HAP-1 (cell line): Measurements from ENCODE around the gene LRIG2.
"Not testable (repeated sequence)": the region's sequence is repeated elsewhere in the genome, so short reads cannot be mapped to it uniquely, and the experiment has no call there.

Experiments
- DNase-seq, 2 experiments: peaks; one replicate each; pipeline ENCODE4 v3.0.0-alpha.2; 2016 to 2020; ENCODE audit warnings: low spot score in 2 of 2
- H3K27me3 ChIP-seq: fragments of 250-450 bp; sonication (Bioruptor Pico); 2 replicates; pipeline ENCODE4 v1.5.1; 2020; ENCODE audit warnings: low read depth, mild to moderate bottlenecking, moderate library complexity
- H3K36me3 ChIP-seq: fragments of 250-450 bp; sonication (Bioruptor Pico); replicated peaks from 2 replicates; pipeline ENCODE4 v1.5.1; 2020; ENCODE audit warnings: mild to moderate bottlenecking
- H3K4me1 ChIP-seq: fragments of 250-450 bp; sonication (Bioruptor Pico); 2 replicates; pipeline ENCODE4 v1.5.1; 2020; ENCODE audit warnings: mild to moderate bottlenecking
- H3K4me3 ChIP-seq: fragments of 250-450 bp; sonication (Bioruptor Pico); 2 replicates; pipeline ENCODE4 v1.5.1; 2020; ENCODE audit warnings: mild to moderate bottlenecking, moderate library complexity
- H3K9me3 ChIP-seq: fragments of 250-450 bp; sonication (Bioruptor Pico); 2 replicates; pipeline ENCODE4 v1.5.1; 2020; ENCODE audit warnings: mild to moderate bottlenecking, moderate library complexity
- in situ Hi-C: fragments of 300-500 bp; cut with MboI; formaldehyde crosslinking; loops from 3 replicates; pipeline ENCODE4 v1.14.3; 2020; ENCODE audit warnings: low sequenced_read_pairs, inconsistent platforms, mixed read lengths

Gene LRIG2

GRCh38 chr1:113043144-113043488 is 29.9 kb upstream of the LRIG2 start:
- in situ Hi-C loops: loop anchor here (5.0 to 10.0 kb wide), 3 partner anchors 161 to 328 kb away; partner anchors contain the start of gene PPM1J
- H3K9me3 ChIP-seq, H3K4me3 ChIP-seq, H3K27me3 ChIP-seq, H3K36me3 ChIP-seq, DNase-seq: not testable (repeated sequence)
- H3K4me1 ChIP-seq: peaks cover 16% of the 10 kb centered on the region

- Histone ChIP-seq H3K27me3 (no peaks in the 10 kb centered on the region), H3K4me1 (peaks cover 13% of the 10 kb centered on the region), H3K9me3 (no peaks in the 10 kb centered on the region), H3K36me3 (no peaks in the 10 kb centered on the region), H3K4me3 (no peak overlapping the region)
- no peak for DNase-seq
- in situ Hi-C loops: loop anchor here (10.0 kb wide), 2 partner anchors 242 to 332 kb away; partner anchors contain the start of gene PPM1J
Measured at GRCh38 chr1:113046569-113046968, 26.4 kb upstream of the LRIG2 start.

- H3K4me1 ChIP-seq: peaks cover under 1% of the 10 kb centered on the region; the same call in 1 of the 2 replicates
- H3K4me3 ChIP-seq: no peak overlapping the region
- H3K27me3 ChIP-seq: no peaks in the 10 kb centered on the region
- H3K36me3 ChIP-seq: no peaks in the 10 kb centered on the region
- in situ Hi-C loops: loop anchor here (10.0 kb wide), 2 partner anchors 243 to 333 kb away; partner anchors contain the start of gene PPM1J
- no peak for DNase-seq
- H3K9me3 ChIP-seq: no peaks in the 10 kb centered on the region
Measured at GRCh38 chr1:113048064-113048463, 24.9 kb upstream of the LRIG2 start.

DNA sequence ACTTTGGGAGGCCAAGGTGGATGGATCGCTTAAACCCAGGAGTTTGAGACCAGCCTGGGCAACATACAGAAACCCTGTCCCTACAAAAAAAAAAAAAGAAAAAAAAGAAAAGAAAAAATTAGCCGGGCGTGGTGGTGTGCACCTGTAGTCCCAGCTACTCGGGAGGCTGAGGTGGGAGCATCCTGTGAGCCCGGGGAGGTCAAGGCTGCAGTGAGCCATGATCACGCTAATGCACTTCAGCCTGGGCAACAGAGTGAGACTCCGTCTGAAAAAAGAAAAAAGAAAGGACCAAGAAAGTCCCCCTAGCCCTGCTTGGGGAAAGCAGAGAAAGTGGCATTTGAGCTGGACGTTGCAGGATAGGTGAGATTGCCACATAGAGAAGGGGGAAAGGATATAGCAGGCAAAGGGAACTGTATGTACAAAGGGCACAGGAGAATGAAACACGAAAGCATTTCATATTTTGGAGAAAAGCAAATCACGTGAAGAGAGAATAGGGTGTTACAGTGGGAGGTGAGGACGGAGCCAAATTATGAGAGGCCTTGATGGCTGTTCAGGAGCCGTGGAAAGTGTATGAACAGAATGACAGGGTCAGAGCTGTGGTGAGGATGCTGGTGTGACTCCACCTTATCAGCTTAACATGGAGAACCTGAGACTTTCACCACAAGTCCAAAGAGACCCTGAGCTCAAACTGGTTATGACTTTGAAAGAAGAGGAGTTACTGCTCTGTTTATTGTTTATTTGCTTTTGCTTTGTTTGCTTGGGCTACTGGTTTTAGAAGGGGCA is 19.5 kb upstream of the LRIG2 start:
- H3K27me3 ChIP-seq: no peaks in the 10 kb centered on the region
- no peaks in the 10 kb centered on the region for H3K9me3 ChIP-seq
- H3K36me3 ChIP-seq: no peaks in the 10 kb centered on the region
- peaks cover 7% of the 10 kb centered on the region; the same call in 1 of the 2 replicates for H3K4me1 ChIP-seq
- no peak for DNase-seq
- no peak overlapping the region for H3K4me3 ChIP-seq
- in situ Hi-C loops: loop anchor here (10.0 kb wide), 1 partner anchor 319 kb away; no protein-coding TSS in a partner anchor

- H3K4me1 ChIP-seq: peaks cover 7% of the 10 kb centered on the region; the same call in 1 of the 2 replicates
- no peaks in the 10 kb centered on the region for H3K27me3 ChIP-seq
- H3K4me3 ChIP-seq: no peak overlapping the region
- H3K36me3 ChIP-seq: no peaks in the 10 kb centered on the region
- in situ Hi-C loops: loop anchor here (10.0 kb wide), 1 partner anchor 321 kb away; no protein-coding TSS in a partner anchor
- no peak for DNase-seq
- H3K9me3 ChIP-seq: no peaks in the 10 kb centered on the region
Measured at GRCh38 chr1:113055570-113055969, 17.4 kb upstream of the LRIG2 start.

DNA sequence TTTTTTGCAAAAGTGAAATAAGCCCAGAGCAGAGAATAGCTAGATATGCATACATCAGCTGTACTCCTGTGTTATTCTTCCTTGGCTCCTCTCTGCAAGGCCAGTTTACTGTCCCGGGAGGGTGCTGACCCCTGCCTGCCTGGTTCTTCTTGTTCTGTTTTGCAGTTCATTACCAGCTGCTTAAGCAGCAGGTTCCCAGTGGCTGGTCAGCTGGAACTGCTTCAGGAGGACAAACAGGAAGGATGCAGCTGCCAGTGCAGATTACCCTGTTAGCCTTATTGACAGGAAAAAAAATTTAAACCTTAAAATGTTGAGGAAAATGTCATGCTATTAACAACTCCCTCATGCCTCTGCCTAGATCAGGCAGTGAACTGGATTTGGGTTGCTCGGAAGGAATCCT is 16.0 kb upstream of the LRIG2 start:
- Histone ChIP-seq H3K4me3 (no peak overlapping the region), H3K27me3 (no peaks in the 10 kb centered on the region), H3K9me3 (no peaks in the 10 kb centered on the region), H3K36me3 (no peaks in the 10 kb centered on the region), H3K4me1 (peaks cover 7% of the 10 kb centered on the region; the same call in 1 of the 2 replicates)
- in situ Hi-C loops: loop anchor here (10.0 kb wide), 1 partner anchor 322 kb away; no protein-coding TSS in a partner anchor
- DNase-seq: no peak

DNA sequence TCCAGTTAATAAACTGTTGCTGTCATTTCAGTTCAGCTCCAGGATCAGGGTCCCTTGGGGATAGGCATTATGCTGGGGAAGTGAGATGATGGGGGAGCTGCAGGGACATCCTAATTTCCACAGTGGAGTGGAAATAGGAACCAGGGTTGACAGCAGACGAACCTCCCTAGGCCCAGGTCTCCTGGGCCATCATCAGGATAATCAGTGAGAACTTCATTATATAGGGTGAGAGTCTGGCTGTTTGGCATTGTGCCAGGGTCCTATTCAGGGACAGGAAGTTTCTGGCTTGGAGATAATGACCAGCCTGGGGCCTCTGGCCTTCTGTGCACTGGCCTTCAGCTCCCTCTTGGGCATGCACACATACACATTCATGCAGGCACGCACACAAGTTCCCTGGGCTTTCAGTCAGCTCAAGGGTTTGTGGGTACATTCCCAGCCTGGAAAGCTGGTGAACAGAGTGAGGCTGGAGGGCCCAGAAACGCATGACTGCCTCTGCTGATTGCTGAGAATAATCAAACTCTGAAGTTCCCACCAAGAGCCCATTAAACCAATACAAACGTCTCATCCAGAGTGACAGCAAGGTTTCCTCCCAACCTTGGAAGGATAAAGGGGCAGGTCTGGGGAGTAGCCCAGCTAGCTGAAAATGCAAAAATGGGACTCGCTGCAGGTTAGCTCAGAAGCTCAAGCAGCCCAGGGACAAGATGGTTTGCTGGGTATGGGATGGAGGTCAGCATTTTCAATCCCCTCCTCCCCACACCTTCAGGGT is 13.9 kb upstream of the LRIG2 start:
- peak in 1 of 2 experiments; percentile 29 for DNase-seq
- peaks cover 3% of the 10 kb centered on the region; the same call in 1 of the 2 replicates for H3K4me1 ChIP-seq
- no peaks in the 10 kb centered on the region for H3K9me3 ChIP-seq
- no peaks in the 10 kb centered on the region for H3K36me3 ChIP-seq
- no peak overlapping the region for H3K4me3 ChIP-seq
- in situ Hi-C loops: loop anchor here (10.0 kb wide), 1 partner anchor 324 kb away; no protein-coding TSS in a partner anchor
- no peaks in the 10 kb centered on the region for H3K27me3 ChIP-seq

GRCh38 chr1:113063456-113063855 is 9.5 kb upstream of the LRIG2 start:
- H3K27me3 ChIP-seq: not testable (repeated sequence)

DNA sequence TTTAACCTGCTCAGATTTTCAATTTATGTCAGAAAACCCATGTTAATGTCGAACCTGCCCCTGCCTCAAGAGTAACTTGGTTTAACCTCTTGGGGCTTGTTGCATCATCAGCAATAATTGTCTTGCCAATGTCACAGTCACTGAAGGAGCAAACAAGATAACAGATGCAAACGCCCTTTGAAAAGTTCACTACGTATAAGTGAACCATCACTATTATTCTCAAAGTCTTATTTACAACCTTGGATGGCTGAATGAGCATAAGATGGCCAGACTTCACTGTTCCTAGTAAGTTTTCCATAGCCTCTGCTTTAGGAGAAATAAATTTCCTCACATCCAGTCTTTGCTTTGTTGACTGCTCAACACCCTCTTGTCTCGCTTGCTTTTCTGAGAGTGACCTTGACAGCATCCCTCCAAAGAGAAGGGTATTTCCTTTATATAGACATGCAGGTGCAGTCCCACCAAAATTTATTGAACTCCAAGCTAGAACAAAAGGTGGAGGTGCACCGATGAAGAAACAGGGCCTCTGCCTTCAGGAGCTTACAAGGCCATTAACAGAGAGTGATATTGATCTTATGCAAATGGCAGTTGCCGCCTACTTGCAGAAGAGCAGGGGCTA is 749 bp upstream of the LRIG2 start:
- peak overlapping the region; percentile 88 for H3K4me3 ChIP-seq
- in situ Hi-C loops: loop anchor here (10.0 kb wide), 1 partner anchor 357 kb away; the partner anchor contains the start of gene PPM1J
- no peaks in the 10 kb centered on the region for H3K27me3 ChIP-seq
- no peaks in the 10 kb centered on the region for H3K9me3 ChIP-seq
- H3K36me3 ChIP-seq: peaks cover 7% of the 10 kb centered on the region
- no peak for DNase-seq
- H3K4me1 ChIP-seq: peaks cover 14% of the 10 kb centered on the region

More at GRCh38 chr1:113063456-113063855, 9.5 kb upstream of the LRIG2 start:
- DNase-seq, in situ Hi-C loops, H3K4me1 ChIP-seq, H3K4me3 ChIP-seq, H3K9me3 ChIP-seq, H3K36me3 ChIP-seq: not testable (repeated sequence)

DNA sequence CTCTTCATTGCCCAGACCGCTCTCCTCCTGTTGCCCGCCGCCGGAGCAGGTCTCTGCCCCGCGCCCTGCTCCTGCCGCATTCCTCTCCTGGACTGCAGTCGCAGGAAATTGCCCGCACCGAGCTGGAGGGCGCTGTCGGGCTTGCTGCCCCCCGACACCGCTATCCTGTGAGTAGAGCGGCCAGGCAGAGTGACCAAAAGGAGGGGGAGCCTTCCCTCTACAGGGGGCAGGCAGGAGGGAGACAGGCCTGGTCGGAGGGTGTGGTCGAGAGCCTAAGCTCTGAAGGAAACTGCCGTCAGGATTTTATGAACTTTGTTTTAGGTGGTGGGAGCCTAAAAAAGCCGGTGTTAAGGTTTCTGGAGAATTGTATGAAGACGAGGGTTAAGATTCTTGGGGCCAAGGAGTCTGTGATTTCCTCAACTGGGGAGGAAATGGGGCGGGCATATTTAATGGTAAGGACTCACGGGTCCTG is 517 bp downstream of the LRIG2 start:
- Histone ChIP-seq H3K4me3 (peak overlapping the region; percentile 88), H3K4me1 (peaks cover 14% of the 10 kb centered on the region), H3K9me3 (no peaks in the 10 kb centered on the region), H3K36me3 (peaks cover 17% of the 10 kb centered on the region), H3K27me3 (no peaks in the 10 kb centered on the region)
- peak; percentile 23 to 69 for DNase-seq
- in situ Hi-C loops: loop anchor here (10.0 kb wide), 1 partner anchor 359 kb away; the partner anchor contains the start of gene PPM1J

GRCh38 chr1:113074237-113074636 is 1.2 kb downstream of the LRIG2 start:
- no peak for DNase-seq
- in situ Hi-C loops: loop anchor here (10.0 kb wide), 1 partner anchor 359 kb away; the partner anchor contains the start of gene PPM1J
- Histone ChIP-seq H3K9me3 (no peaks in the 10 kb centered on the region), H3K27me3 (no peaks in the 10 kb centered on the region), H3K4me3 (peak overlapping the region; percentile 88), H3K36me3 (peaks cover 17% of the 10 kb centered on the region), H3K4me1 (peaks cover 14% of the 10 kb centered on the region)

- not testable (repeated sequence) for H3K4me1 ChIP-seq, H3K9me3 ChIP-seq, H3K4me3 ChIP-seq, DNase-seq, H3K27me3 ChIP-seq
- in situ Hi-C loops: loop anchor here (10.0 kb wide), 1 partner anchor 363 kb away; the partner anchor contains the start of gene PPM1J
- peaks cover 24% of the 10 kb centered on the region for H3K36me3 ChIP-seq
Measured at GRCh38 chr1:113077978-113078377, 5.0 kb downstream of the LRIG2 start.

- in situ Hi-C loops: no loop called here
- Histone ChIP-seq H3K4me1 (no peaks in the 10 kb centered on the region), H3K9me3 (no peaks in the 10 kb centered on the region), H3K27me3 (no peaks in the 10 kb centered on the region), H3K36me3 (peaks cover 7% of the 10 kb centered on the region), H3K4me3 (no peak overlapping the region)
- DNase-seq: no peak
Measured at GRCh38 chr1:113086541-113086940, 13.5 kb downstream of the LRIG2 start.
